NCI-H524 (cell line): ENCODE data around the gene PAAF1.

ENCODE experiments used
- DNase-seq, 2 experiments: peaks; one replicate each; lab custom pipeline; 2025; lab: John Stamatoyannopoulos, UW

The PAAF1 gene

DNA sequence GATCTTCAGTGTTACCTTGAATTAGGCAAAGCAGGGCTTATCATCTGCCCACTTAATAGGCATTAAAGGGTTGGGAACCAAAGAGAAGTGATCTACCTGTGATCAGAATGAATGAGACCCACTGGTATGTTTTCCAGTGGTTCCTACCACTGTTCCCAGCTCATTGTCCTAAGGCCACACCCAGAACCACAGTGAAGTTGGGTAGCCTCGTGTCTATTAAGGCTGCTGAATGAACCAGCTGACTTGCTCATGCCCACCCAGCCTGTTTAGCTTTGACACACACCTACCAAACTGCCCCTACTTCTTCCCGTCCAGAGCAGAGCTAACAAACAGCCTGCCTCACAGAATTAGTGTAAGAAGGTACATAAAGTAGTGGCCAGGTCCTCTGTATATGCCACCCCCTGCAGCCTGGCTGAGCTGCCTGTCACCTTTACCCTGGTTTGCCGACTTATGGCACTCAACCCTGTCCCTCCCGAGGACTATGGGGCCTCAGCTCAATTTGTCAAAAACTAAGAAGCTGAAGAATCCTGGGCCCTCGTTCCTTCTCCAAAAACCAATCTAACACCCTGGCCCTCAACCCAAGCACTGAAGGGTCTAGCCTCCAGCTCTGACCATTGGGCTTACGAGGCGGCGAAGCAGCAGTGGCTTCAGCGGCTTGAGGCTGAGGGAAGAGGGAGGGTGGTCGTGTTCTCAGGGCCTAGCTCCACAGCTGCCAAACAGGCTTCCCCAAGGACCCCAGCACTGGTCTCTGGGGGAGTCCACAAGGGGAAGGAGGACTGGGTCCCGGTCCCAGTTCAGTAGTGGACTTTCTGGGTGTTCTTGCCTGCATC, 96.0 kb downstream of the PAAF1 start:
- no peak for DNase-seq

DNA sequence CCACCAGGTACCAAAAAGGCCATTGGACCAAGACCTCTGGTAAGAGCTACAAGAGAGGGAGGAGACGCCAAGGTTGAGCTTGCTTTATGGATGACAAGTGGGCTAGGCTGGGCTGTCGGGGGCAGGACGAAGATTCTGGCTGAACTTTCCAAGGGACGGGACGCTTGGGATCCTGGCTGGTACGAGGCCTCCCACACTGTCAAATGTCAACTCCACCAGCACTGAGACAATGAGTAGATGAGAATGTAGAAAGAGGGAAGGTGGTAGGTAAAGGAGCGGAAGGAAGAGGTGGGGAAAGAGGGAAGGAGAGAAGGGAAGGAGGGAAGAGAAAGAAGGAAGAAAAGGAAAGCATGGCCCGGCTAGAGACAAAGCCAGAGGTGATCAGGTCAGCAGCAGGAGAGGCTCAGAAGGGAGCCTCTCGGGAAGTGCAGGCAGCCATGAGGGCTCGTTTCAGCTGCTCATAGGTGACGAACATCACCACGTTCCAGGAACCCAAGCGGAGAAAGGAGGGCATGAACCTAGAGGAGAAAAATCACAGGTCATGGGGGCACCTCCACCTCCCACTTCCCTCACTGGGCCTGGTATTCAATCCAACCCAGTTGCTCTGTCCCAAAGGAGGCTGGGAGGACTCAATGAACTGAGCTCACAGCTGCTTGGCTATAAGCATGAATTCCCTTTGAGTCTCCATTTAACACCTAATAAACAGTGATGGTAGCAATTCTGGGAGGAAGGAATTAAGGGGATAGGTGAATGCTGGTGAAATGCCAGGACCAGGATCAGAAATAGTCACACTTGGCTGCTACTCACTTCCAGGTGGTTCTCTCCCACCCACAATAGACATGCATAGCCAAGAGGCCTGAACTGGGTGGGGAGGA, 98.0 kb downstream of the PAAF1 start:
- DNase-seq: no peak

DNA sequence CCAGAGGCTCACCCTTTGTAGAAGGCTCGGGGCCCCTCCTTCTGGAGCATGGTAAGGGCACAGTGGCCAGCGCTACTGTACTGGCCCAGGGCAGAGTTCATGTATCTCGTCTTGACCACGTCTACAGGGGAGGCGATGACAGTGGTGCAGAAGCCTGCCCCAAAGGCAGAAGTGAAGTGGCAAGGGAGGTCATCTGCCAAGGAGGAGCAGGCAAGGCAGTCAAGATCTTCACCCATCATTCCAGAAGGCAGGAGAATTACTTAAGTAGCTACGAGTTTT, 98.6 kb downstream of the PAAF1 start:
- DNase-seq: no peak

DNA sequence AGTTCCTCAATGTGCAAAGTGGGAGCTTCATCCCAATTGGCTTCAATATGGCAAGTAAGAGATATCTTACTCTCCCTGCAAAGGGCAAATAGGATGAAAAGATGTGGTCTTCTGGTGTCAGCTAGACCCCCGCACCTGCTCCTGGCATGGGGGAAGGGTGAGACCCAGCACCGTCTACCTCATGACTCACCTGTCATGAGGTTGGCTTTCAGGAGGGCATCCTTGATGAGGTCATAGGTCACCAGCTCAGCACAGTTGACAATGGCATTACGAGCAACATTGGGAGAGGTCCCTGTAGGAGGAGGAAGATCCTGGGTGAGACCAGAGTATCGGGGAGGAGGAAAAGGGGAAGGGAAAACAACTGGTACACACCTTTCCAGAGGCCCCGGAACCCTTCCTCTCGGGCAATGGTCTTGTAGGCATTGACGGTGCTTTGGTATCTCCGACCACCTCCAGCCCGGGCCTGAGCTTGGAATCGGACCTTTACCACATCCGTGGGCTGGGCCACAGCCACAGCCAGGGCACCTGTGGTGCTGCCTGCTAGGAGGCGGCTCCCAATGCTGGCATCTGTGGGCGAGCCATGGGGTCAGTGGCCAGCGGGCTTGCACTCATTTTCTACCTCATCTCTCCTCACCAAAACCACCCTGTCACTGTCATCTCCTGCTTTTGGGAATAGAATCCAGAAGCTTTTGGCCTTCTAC, 99.8 kb downstream of the PAAF1 start:
- no peak for DNase-seq

DNA sequence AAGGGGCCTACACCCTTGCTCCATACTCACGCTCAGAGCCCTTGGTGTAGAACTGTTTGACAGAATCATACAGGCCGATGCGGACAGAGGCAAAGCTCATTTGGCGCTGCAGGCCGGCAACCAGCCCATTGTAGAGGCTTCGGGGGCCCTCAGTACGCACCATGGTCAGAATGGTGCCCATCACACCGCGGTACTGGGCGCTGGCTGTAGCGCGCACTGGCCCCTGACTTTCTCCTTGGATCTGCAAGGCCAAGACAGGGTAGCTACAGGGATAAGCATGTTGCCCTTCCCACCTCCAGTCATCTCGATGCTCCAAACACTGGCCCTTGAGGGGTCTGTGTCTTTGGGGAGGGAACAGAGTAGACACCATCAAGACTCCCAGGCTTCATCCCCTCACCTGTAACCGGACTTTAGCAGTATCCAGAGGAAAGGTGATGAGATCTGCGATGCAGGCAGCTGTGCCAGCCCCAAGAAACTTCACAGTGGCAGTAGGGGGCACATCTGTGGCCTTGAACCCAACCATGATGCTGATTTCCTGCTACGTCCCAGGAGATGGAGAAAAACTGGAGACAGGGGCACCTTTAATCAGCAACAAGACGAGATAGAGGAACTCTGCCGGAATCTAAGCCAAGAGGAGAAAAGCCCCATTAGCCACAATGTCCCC, 101.2 kb downstream of the PAAF1 start:
- no peak for DNase-seq

DNA sequence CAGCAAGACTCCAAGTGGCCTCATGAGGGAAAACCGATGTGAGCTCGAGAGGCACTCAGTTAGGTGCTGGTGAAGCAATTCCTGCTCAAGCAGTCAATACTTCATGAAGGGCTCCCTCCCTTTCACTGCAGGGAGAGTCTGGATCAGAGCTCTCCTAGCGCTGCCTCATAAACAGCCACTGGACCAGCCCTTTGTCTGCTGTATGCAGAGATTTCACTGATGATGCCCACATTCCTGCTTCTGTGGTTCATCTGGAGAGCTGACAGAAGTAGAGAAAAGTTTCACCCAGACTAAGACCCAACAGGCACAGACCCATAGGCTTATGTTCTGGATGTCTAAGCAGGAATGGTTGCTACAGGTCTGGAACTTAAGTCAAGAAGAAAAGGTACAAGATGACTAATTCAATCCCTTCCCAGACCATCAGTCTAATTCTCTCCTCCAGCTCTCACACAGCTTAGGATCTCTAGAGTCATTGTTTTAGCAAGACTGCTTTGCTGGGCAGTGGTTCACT, 101.8 kb downstream of the PAAF1 start:
- DNase-seq: no peak

DNA sequence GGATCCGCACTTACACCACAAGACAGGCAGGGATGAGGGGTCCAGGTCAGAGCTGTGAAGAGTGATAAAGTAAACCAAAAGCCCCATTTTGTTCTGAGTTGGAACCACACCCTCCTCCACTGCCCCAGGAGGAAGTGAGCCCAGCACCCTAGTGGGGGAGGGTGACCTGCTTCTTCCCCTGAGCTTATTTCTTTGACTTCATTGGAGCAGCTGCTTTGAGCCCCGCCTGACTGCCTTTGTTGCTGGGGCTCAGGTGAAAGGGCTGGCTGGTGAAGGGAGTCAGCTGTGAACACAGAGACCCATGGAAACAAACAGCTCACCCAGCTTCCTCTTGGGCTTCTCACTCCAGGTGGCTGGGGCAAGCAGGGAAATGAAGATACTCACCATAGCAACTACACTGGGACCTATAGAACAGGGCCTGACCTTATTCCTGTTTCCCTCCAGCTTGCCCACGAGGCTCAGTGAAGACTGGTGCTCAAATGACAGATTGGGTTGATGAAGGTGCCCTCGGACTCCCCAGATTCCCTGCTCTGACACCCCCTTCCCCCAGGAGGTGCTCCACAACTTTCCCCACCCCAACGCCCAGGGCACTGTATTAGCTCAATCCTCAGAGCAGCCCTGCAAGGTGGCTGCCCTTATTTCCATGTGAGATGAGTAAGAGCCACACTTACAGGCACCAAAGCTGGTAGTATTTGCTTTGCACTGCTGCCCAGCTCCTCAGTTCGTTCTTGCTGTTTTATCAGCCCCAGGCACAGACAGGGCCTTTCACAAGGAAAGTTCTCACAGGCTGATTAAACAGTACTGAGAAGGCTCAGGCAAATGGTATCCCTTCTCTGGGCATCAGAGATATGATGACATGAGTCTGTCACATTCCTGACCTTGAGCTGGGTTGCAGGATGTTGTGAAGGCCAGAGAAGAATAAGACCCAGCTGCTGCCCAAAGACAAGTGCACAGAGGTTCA, 103.5 kb downstream of the PAAF1 start:
- DNase-seq: no peak
